Loucy (cell line): Measurements from ENCODE around the gene SEMA5A.

Experiments used
- H2AFZ ChIP-seq: fragments of 200-600 bp; sonication (generic); 2 replicates; pipeline ENCODE4 v1.6.0; 2016; ENCODE audit warnings: antibody characterized with exemption, mild to moderate bottlenecking, low read length, moderate library complexity
- H3F3A ChIP-seq: fragments of 200-600 bp; 2 replicates; pipeline ENCODE4 v1.6.0; 2016; ENCODE audit warnings: antibody characterized with exemption, low read depth, mild to moderate bottlenecking
- H3K27me3 ChIP-seq: fragments of 200-600 bp; sonication (generic); 2 replicates; pipeline ENCODE4 v1.6.1; 2014; ENCODE audit warnings: low read length, mild to moderate bottlenecking; ENCODE audit not compliant: insufficient read depth, poor library complexity, severe bottlenecking
- H3K36me3 ChIP-seq: fragments of 200-600 bp; sonication (generic); 2 replicates; pipeline ENCODE4 v1.6.1; 2016; ENCODE audit warnings: low read length; ENCODE audit not compliant: insufficient read depth
- H3K4me1 ChIP-seq: fragments of 200-600 bp; sonication (generic); 2 replicates; pipeline ENCODE4 v1.5.1; 2014; ENCODE audit warnings: low read length, mild to moderate bottlenecking; ENCODE audit not compliant: insufficient read depth, poor library complexity, severe bottlenecking
- H3K4me2 ChIP-seq: fragments of 200-600 bp; sonication (generic); 2 replicates; pipeline ENCODE4 v1.6.0; 2014; ENCODE audit warnings: antibody characterized with exemption, low read length, low read depth, mild to moderate bottlenecking; ENCODE audit not compliant: poor library complexity, severe bottlenecking
- H3K4me3 ChIP-seq: fragments of 200-600 bp; sonication (generic); 2 replicates; pipeline ENCODE4 v1.5.1; 2014; ENCODE audit warnings: low read length, mild to moderate bottlenecking, mixed read lengths; ENCODE audit not compliant: poor library complexity, severe bottlenecking
- H3K79me2 ChIP-seq: fragments of 200-600 bp; sonication (generic); 2 replicates; pipeline ENCODE4 v1.6.1; 2014; ENCODE audit warnings: low read length; ENCODE audit not compliant: insufficient read depth
- H3K9ac ChIP-seq: fragments of 200-600 bp; sonication (generic); 2 replicates; pipeline ENCODE4 v1.6.0; 2014; ENCODE audit warnings: mild to moderate bottlenecking, low read depth, low read length, moderate library complexity; ENCODE audit not compliant: poor library complexity, severe bottlenecking
- H3K9me2 ChIP-seq: fragments of 200-600 bp; sonication (generic); replicated peaks from 2 replicates; pipeline ENCODE4 v1.6.1; 2016; ENCODE audit warnings: low read depth, low read length, mixed read lengths
- H3K9me3 ChIP-seq: fragments of 200-600 bp; sonication (generic); 2 replicates; pipeline ENCODE4 v1.6.1; 2014; ENCODE audit warnings: mild to moderate bottlenecking, antibody characterized with exemption, low read length, low read depth; ENCODE audit not compliant: insufficient read depth
- H4K20me1 ChIP-seq: fragments of 200-600 bp; sonication (generic); 2 replicates; pipeline ENCODE4 v1.6.0; 2014; ENCODE audit warnings: antibody characterized with exemption, low read length, mild to moderate bottlenecking; ENCODE audit not compliant: insufficient read depth, poor library complexity, severe bottlenecking
- EZH2phosphoT487 ChIP-seq: fragments of 200-600 bp; IDR thresholded peaks from 2 replicates; pipeline ENCODE4 v1.6.1; 2018; ENCODE audit warnings: antibody characterized with exemption, mild to moderate bottlenecking, moderate library complexity, borderline replicate concordance
- TF ChIP-seq, protein P1 (sequence below): fragments of 200-600 bp; sonication (generic); conservative IDR thresholded peaks from 2 replicates; pipeline ENCODE4 v1.5.1; 2014; ENCODE audit warnings: mild to moderate bottlenecking, antibody characterized with exemption, low read length

SEMA5A gene

DNA sequence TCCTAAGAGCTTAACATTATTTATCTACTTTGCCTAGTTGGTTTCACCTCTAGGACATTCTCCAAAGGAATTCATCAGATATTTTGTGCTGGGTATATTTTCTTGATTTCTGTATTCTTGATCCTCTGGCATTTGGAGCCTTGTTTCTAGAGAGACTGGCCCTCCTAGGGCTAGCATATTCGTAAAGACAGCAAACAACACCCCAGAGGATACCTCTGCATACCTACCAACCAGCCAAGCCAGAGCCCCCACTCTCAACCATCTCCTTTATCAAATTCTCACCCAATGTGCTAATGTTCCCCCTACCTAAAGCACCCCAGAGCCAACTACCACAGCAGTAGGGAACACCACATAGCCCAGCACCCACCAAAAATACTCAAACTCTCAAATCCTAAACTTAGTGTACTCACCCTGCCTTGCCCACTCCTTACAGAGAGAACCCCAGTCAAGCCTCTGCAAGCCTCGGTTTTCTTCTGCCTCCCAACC lies 149.5 kb downstream of the SEMA5A start:
- Histone ChIP-seq H3K9ac (no peak overlapping the region), H3K36me3 (no peaks in the 10 kb centered on the region), H2AFZ (no peak overlapping the region), H3K9me2 (no peaks in the 10 kb centered on the region), H3K9me3 (no peaks in the 10 kb centered on the region), H3K27me3 (no peaks in the 10 kb centered on the region), H4K20me1 (no peaks in the 10 kb centered on the region), H3K4me3 (no peak overlapping the region), H3K79me2 (no peaks in the 10 kb centered on the region), H3K4me1 (no peaks in the 10 kb centered on the region), H3F3A (no peaks in the 10 kb centered on the region), H3K4me2 (no peak overlapping the region)
- no peak for TF ChIP-seq EZH2phosphoT487
- TF ChIP-seq, protein P1, sequence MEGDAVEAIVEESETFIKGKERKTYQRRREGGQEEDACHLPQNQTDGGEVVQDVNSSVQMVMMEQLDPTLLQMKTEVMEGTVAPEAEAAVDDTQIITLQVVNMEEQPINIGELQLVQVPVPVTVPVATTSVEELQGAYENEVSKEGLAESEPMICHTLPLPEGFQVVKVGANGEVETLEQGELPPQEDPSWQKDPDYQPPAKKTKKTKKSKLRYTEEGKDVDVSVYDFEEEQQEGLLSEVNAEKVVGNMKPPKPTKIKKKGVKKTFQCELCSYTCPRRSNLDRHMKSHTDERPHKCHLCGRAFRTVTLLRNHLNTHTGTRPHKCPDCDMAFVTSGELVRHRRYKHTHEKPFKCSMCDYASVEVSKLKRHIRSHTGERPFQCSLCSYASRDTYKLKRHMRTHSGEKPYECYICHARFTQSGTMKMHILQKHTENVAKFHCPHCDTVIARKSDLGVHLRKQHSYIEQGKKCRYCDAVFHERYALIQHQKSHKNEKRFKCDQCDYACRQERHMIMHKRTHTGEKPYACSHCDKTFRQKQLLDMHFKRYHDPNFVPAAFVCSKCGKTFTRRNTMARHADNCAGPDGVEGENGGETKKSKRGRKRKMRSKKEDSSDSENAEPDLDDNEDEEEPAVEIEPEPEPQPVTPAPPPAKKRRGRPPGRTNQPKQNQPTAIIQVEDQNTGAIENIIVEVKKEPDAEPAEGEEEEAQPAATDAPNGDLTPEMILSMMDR: no peak

DNA sequence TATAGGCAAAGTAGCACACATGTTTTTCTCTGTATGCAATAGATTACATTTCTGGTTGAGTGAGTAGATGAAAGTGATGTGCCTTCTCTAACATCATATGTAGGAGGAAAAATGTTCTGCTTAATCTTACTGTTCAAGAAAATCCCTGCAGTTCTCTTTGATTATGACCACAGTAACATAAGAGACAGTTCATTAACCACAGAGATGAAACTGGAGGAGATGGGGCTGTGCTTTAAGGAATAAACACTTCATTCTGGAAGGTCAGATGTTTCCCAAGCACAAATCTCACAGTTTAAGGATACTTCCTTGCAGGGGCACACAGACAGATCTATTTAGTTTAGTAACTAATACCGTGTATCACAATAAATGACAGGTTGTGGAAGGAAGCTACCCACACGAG lies 150.2 kb downstream of the SEMA5A start:
- no peaks in the 10 kb centered on the region for H4K20me1 ChIP-seq
- H3F3A ChIP-seq: no peaks in the 10 kb centered on the region
- H3K9me2 ChIP-seq: no peaks in the 10 kb centered on the region
- no peaks in the 10 kb centered on the region for H3K36me3 ChIP-seq
- TF ChIP-seq EZH2phosphoT487: no peak
- TF ChIP-seq, protein P1: no peak
- no peak overlapping the region for H3K4me2 ChIP-seq
- H3K27me3 ChIP-seq: no peaks in the 10 kb centered on the region
- H3K9me3 ChIP-seq: no peaks in the 10 kb centered on the region
- no peak overlapping the region for H3K9ac ChIP-seq
- no peaks in the 10 kb centered on the region for H3K79me2 ChIP-seq
- no peak overlapping the region for H3K4me3 ChIP-seq
- no peaks in the 10 kb centered on the region for H3K4me1 ChIP-seq
- no peak overlapping the region for H2AFZ ChIP-seq

DNA sequence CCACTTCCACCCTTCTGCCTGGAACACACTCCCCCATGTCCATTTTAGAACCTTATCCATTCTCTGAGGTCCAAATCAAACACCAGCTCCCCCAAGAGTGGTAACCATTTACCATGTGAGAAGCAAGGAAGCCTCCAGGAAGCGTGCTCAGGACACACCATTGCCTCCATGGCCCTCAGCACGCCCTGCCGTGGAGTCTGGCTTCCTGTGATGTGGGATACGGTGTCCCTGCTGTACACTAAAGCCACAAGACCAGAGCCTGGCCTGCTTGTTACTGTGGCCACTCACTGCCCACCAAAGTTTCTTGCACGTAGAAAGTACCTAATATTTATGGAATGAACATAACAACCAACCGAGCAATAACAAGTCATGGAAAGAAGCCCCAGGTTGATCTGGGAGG lies 151.7 kb downstream of the SEMA5A start:
- no peak for TF ChIP-seq EZH2phosphoT487
- TF ChIP-seq, protein P1: no peak
- Histone ChIP-seq H3K4me2 (no peak overlapping the region), H3K4me3 (no peak overlapping the region)

More for the DNA sequence above, 151.7 kb downstream of the SEMA5A start:
- H2AFZ ChIP-seq: no peak overlapping the region
- no peaks in the 10 kb centered on the region for H4K20me1 ChIP-seq
- no peaks in the 10 kb centered on the region for H3K9me2 ChIP-seq
- peaks cover 3% of the 10 kb centered on the region for H3K4me1 ChIP-seq
- no peaks in the 10 kb centered on the region for H3K27me3 ChIP-seq
- no peaks in the 10 kb centered on the region for H3K9me3 ChIP-seq
- no peaks in the 10 kb centered on the region for H3K36me3 ChIP-seq
- H3K79me2 ChIP-seq: no peaks in the 10 kb centered on the region
- no peak overlapping the region for H3K9ac ChIP-seq
- no peaks in the 10 kb centered on the region for H3F3A ChIP-seq
